ENCODE measurements around the gene MTG2.

The MTG2 gene

GRCh38 chr20:62200491-62201172 is 17.8 kb downstream of the MTG2 start:
- H3K36me3 ChIP-seq, result peaks cover 33% of the 10 kb centered on the region
- H3K27ac ChIP-seq, result peak overlapping the region; percentile 84
- TF ChIP-seq Cebpa-rat (IDR thresholded peaks at IDR 0.05), result no peak
- H3K9ac ChIP-seq, result peak overlapping the region; percentile 70
- H3K4me3 ChIP-seq, result peak overlapping the region; percentile 56
- peaks cover 36% of the 10 kb centered on the region for H4K20me1 ChIP-seq
- no peaks in the 10 kb centered on the region for H3K9me3 ChIP-seq
- no peaks in the 10 kb centered on the region for H3K27me3 ChIP-seq
- peak overlapping the region; percentile 98 for H3K4me2 ChIP-seq
- peaks cover 93% of the 10 kb centered on the region for H3K4me1 ChIP-seq

GRCh38 chr20:62201173-62202082 is 18.6 kb downstream of the MTG2 start:
- H3K9ac ChIP-seq, result peak overlapping the region; percentile 70
- H3K4me1 ChIP-seq, result peaks cover 92% of the 10 kb centered on the region
- H3K4me2 ChIP-seq, result peak overlapping the region; percentile 98
- H3K27ac ChIP-seq, result peak overlapping the region; percentile 84
- H3K27me3 ChIP-seq, result no peaks in the 10 kb centered on the region
- H3K4me3 ChIP-seq, result peak overlapping the region; percentile 56
- TF ChIP-seq Cebpa-rat (IDR thresholded peaks at IDR 0.05), result no peak
- H3K9me3 ChIP-seq, result no peaks in the 10 kb centered on the region
- H3K36me3 ChIP-seq, result peaks cover 33% of the 10 kb centered on the region
- H4K20me1 ChIP-seq, result peaks cover 28% of the 10 kb centered on the region

GRCh38 chr20:62202083-62202395 is 19.2 kb downstream of the MTG2 start:
- Histone ChIP-seq H3K4me2 (peak overlapping the region; percentile 98), H3K9ac (peak overlapping the region; percentile 51), H3K27me3 (no peaks in the 10 kb centered on the region), H4K20me1 (peaks cover 28% of the 10 kb centered on the region), H3K27ac (peak overlapping the region; percentile 84), H3K4me1 (peaks cover 86% of the 10 kb centered on the region), H3K9me3 (no peaks in the 10 kb centered on the region), H3K4me3 (peak overlapping the region; percentile 56), H3K36me3 (peaks cover 33% of the 10 kb centered on the region)
- TF ChIP-seq Cebpa-rat (IDR thresholded peaks at IDR 0.05), result no peak

- Histone ChIP-seq H3K9ac (peak overlapping the region; percentile 73), H3K9me3 (no peaks in the 10 kb centered on the region), H3K27ac (peak overlapping the region; percentile 84), H3K36me3 (peaks cover 29% of the 10 kb centered on the region), H4K20me1 (peaks cover 28% of the 10 kb centered on the region), H3K27me3 (no peaks in the 10 kb centered on the region), H3K4me2 (peak overlapping the region; percentile 98), H3K4me1 (peaks cover 85% of the 10 kb centered on the region), H3K4me3 (peak overlapping the region; percentile 50)
- TF ChIP-seq Cebpa-rat (IDR thresholded peaks at IDR 0.05), result no peak
Observed at GRCh38 chr20:62202676-62203377, 20.0 kb downstream of the MTG2 start.

- no peaks in the 10 kb centered on the region for H3K9me3 ChIP-seq
- peak overlapping the region; percentile 98 for H3K4me2 ChIP-seq
- H3K4me3 ChIP-seq, result peak overlapping the region; percentile 50
- peak overlapping the region; percentile 84 for H3K27ac ChIP-seq
- H3K9ac ChIP-seq, result peak overlapping the region; percentile 73
- no peaks in the 10 kb centered on the region for H3K27me3 ChIP-seq
- no peak for TF ChIP-seq Cebpa-rat (IDR thresholded peaks at IDR 0.05)
- peaks cover 22% of the 10 kb centered on the region for H3K36me3 ChIP-seq
- peaks cover 80% of the 10 kb centered on the region for H3K4me1 ChIP-seq
- H4K20me1 ChIP-seq, result peaks cover 28% of the 10 kb centered on the region
Observed at GRCh38 chr20:62203378-62204030, 20.7 kb downstream of the MTG2 start.

GRCh38 chr20:62205618-62206387 is 23.0 kb downstream of the MTG2 start:
- H4K20me1 ChIP-seq, result peaks cover 33% of the 10 kb centered on the region
- peaks cover 2% of the 10 kb centered on the region; the same call in 1 of the 2 replicates for H3K36me3 ChIP-seq
- TF ChIP-seq Cebpa-rat (IDR thresholded peaks at IDR 0.05), result no peak

GRCh38 chr20:62206388-62206775 is 23.6 kb downstream of the MTG2 start:
- Histone ChIP-seq H3K4me3 (no peak overlapping the region), H3K9ac (no peak overlapping the region), H3K4me1 (peaks cover 83% of the 10 kb centered on the region), H3K9me3 (no peaks in the 10 kb centered on the region), H3K27me3 (no peaks in the 10 kb centered on the region), H4K20me1 (peaks cover 27% of the 10 kb centered on the region), H3K36me3 (no peaks in the 10 kb centered on the region; the same call in 1 of the 2 replicates), H3K27ac (no peak overlapping the region), H3K4me2 (no peak overlapping the region)
- no peak for TF ChIP-seq Cebpa-rat (IDR thresholded peaks at IDR 0.05)

More at GRCh38 chr20:62205618-62206387, 23.0 kb downstream of the MTG2 start:
- Histone ChIP-seq H3K4me2 (0 out of 2 replicates have a peak overlapping the region, but pooled peaks have one; percentile 98), H3K9me3 (no peaks in the 10 kb centered on the region), H3K27me3 (no peaks in the 10 kb centered on the region), H3K4me3 (no peak overlapping the region), H3K27ac (peak overlapping the region; percentile 27; the same call in 1 of the 2 replicates), H3K4me1 (peaks cover 86% of the 10 kb centered on the region), H3K9ac (no peak overlapping the region)

GRCh38 chr20:62208061-62208794 is 25.4 kb downstream of the MTG2 start:
- no peak overlapping the region for H3K4me3 ChIP-seq
- H3K36me3 ChIP-seq, result no peaks in the 10 kb centered on the region; the same call in 1 of the 2 replicates
- H3K27me3 ChIP-seq, result no peaks in the 10 kb centered on the region
- H3K9me3 ChIP-seq, result no peaks in the 10 kb centered on the region
- H3K27ac ChIP-seq, result 0 out of 2 replicates have a peak overlapping the region, but pooled peaks have one; percentile 30
- no peak for TF ChIP-seq Cebpa-rat (IDR thresholded peaks at IDR 0.05)
- peaks cover 9% of the 10 kb centered on the region; the same call in 1 of the 2 replicates for H4K20me1 ChIP-seq
- H3K4me2 ChIP-seq, result no peak overlapping the region
- H3K4me1 ChIP-seq, result peaks cover 73% of the 10 kb centered on the region
- no peak overlapping the region for H3K9ac ChIP-seq

Data from BLaER1 (cell line).